Measurements from ENCODE around the gene AR.

DNA sequence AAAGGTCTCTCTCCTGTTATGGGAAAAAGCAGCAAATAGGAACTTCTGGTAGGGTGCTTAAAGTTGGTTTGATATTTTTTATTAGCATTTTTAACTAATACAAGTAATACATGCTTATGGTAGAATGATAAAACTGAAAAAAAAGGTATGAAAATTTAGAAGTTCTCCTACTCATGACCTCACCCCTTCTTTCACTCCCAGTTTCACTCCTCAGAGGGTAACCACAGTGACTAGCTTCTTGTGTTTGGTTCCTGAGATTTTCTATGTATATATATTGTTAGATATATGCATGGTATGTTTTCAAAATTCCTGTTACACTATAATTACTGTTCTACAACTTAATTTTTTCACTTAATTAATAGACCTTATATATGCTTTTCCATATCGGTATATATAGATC lies 66.5 kb downstream of the AR start:
- TF ChIP-seq POLR2AphosphoS5 (IDR thresholded peaks at IDR 0.05; ENCODE audit: insufficient read depth in 1 of 2, low read depth in 1 of 2) = no peak
- TF ChIP-seq, protein P1, sequence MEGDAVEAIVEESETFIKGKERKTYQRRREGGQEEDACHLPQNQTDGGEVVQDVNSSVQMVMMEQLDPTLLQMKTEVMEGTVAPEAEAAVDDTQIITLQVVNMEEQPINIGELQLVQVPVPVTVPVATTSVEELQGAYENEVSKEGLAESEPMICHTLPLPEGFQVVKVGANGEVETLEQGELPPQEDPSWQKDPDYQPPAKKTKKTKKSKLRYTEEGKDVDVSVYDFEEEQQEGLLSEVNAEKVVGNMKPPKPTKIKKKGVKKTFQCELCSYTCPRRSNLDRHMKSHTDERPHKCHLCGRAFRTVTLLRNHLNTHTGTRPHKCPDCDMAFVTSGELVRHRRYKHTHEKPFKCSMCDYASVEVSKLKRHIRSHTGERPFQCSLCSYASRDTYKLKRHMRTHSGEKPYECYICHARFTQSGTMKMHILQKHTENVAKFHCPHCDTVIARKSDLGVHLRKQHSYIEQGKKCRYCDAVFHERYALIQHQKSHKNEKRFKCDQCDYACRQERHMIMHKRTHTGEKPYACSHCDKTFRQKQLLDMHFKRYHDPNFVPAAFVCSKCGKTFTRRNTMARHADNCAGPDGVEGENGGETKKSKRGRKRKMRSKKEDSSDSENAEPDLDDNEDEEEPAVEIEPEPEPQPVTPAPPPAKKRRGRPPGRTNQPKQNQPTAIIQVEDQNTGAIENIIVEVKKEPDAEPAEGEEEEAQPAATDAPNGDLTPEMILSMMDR (IDR thresholded peaks at IDR 0.05) = no peak
- TF ChIP-seq POLR2A (IDR thresholded peaks at IDR 0.05) = no peak

All from vagina (tissue), 2 donors.